ENCODE measurements around the gene BPIFA1. TPM values are rescaled to one million over a fixed set of nuclear protein-coding genes. Genes with fewer than 3 reads are reported as not detected.

Gene BPIFA1
- polyA plus RNA-seq, result not detected
- long read RNA-seq, donor 1, result 0 reads
- long read RNA-seq, donor 2, result 0 reads
- long read RNA-seq, donor 3, result 0 reads
- long read RNA-seq, donor 4, result 0 reads
- long read RNA-seq, donor 5, result 0 reads
- long read RNA-seq, donor 6, result 0 reads
- long read RNA-seq, donor 7, result 0 reads
- long read RNA-seq, donor 8, result 0 reads
- long read RNA-seq, donor 9, result 0 reads
- long read RNA-seq, donor 10, result 0 reads
- long read RNA-seq, donor 11, result 0 reads

DNA sequence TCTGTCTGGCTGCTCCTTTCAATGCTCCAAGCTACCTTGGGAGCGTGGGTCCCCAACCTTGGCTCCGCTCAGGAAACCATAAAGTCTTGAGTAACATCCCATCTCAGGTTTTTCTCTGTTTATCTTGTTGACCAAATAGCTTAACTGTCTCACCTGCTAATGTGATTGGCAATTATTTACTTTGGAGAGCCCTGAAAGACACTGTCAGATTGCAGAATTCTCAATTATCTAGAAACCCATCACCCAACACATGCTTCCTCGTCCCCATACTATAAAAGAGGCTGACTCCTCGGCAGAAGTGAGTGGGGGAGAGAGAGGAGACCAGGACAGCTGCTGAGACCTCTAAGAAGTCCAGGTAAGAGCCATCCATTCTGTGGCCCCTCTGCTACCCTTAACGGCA is at the start of gene BPIFA1:
Gene BPIFA1, plus strand, starts transcription at position 301 of the 400 bp plus-strand sequence. CDS start 1,716 bp downstream, outside the sequence.
- no peaks in the 10 kb centered on the region for H3K9me3 ChIP-seq (ENCODE audit: control insufficient read depth, low read depth, low read length)
- no peak within 1 kb of the TSS for H3K4me3 ChIP-seq (ENCODE audit: low read length)
- H3K4me1 ChIP-seq (ENCODE audit: control insufficient read depth, insufficient read depth, low read length), result no peaks in the 10 kb centered on the region
- no peak within 1 kb of the TSS for H3K27ac ChIP-seq (ENCODE audit: low read length)
- peaks cover 6% of the 10 kb centered on the region for H3K27me3 ChIP-seq (ENCODE audit: control insufficient read depth, insufficient read depth, low read length)
- WGBS (ENCODE audit: insufficient coverage, low lambda C conversion rate), result no CpG with 5 or more reads among the region's 5 CpGs
- no peak for DNase-seq
- no peaks in the 10 kb centered on the region for H3K36me3 ChIP-seq (ENCODE audit: control insufficient read depth, insufficient read depth, low read length)

- H3K36me3 ChIP-seq (ENCODE audit: control insufficient read depth, insufficient read depth, low read length), result no peaks in the 10 kb centered on the region
- no peaks in the 10 kb centered on the region for H3K27me3 ChIP-seq (ENCODE audit: control insufficient read depth, insufficient read depth, low read length)
- no peak overlapping the region for H3K27ac ChIP-seq (ENCODE audit: low read length)
- H3K9me3 ChIP-seq (ENCODE audit: control insufficient read depth, low read depth, low read length), result no peaks in the 10 kb centered on the region
- DNase-seq, result no peak
- no peaks in the 10 kb centered on the region for H3K4me1 ChIP-seq (ENCODE audit: control insufficient read depth, insufficient read depth, low read length)
- H3K4me3 ChIP-seq (ENCODE audit: low read length), result no peak overlapping the region
- no CpG with 5 or more reads among the region's 4 CpGs for WGBS (ENCODE audit: insufficient coverage, low lambda C conversion rate)
Observed at GRCh38 chr20:33187491-33187890, 48.3 kb upstream of the BPIFA1 start.

DNA sequence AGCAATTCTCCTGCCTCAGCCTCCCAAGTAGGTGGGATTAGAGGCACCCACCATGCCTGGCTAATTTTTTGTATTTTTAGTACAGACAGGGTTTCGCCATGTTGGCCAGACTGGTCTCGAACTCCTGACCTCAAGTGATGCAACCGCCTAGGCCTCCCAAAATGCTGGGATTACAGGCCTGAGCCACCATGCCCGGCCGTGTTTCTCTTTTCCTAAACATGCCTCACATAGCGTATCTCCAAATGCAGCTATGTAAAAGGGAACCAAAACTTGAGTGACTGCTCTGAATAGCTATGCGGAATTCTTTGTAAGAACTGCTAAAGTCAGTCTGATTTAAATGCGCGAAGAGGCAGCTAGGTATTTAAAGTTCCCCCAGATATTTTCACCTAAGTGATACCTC is 47.4 kb upstream of the BPIFA1 start:
- 95% methylated on average over 4 of the region's 9 CpGs for WGBS (ENCODE audit: insufficient coverage, low lambda C conversion rate)
- Histone ChIP-seq H3K4me3 (ENCODE audit: low read length) (no peak overlapping the region), H3K27ac (ENCODE audit: low read length) (no peak overlapping the region), H3K9me3 (ENCODE audit: control insufficient read depth, low read depth, low read length) (no peaks in the 10 kb centered on the region), H3K27me3 (ENCODE audit: control insufficient read depth, insufficient read depth, low read length) (no peaks in the 10 kb centered on the region), H3K4me1 (ENCODE audit: control insufficient read depth, insufficient read depth, low read length) (no peaks in the 10 kb centered on the region), H3K36me3 (ENCODE audit: control insufficient read depth, insufficient read depth, low read length) (no peaks in the 10 kb centered on the region)
- DNase-seq, result no peak

DNA sequence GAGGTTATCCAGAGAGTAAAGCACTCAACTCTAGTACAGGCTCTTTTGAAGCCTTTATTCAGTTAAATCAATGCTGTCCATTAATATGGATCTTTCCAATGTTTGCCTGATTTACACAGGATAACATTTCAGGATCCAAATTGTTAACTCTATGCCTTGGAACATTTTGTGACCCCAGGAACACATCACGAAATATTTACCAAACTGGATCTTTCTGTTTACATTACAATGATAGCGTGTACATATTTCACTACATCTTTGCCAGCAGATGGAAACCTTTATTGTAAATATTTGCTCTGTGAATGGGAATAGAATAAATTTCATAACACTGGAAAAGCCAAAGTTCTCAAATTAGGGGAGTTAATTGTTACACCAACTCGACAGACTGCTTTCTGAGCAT is 44.3 kb upstream of the BPIFA1 start:
- no peaks in the 10 kb centered on the region for H3K36me3 ChIP-seq (ENCODE audit: control insufficient read depth, insufficient read depth, low read length)
- no peak overlapping the region for H3K4me3 ChIP-seq (ENCODE audit: low read length)
- no peaks in the 10 kb centered on the region for H3K27me3 ChIP-seq (ENCODE audit: control insufficient read depth, insufficient read depth, low read length)
- no peaks in the 10 kb centered on the region for H3K4me1 ChIP-seq (ENCODE audit: control insufficient read depth, insufficient read depth, low read length)
- no peak overlapping the region for H3K27ac ChIP-seq (ENCODE audit: low read length)
- no peaks in the 10 kb centered on the region for H3K9me3 ChIP-seq (ENCODE audit: control insufficient read depth, low read depth, low read length)
- DNase-seq, result peak in 1 of 2 donors; percentile 15
- 40% methylated on average over 1 of the region's 3 CpGs for WGBS (ENCODE audit: insufficient coverage, low lambda C conversion rate)

DNA sequence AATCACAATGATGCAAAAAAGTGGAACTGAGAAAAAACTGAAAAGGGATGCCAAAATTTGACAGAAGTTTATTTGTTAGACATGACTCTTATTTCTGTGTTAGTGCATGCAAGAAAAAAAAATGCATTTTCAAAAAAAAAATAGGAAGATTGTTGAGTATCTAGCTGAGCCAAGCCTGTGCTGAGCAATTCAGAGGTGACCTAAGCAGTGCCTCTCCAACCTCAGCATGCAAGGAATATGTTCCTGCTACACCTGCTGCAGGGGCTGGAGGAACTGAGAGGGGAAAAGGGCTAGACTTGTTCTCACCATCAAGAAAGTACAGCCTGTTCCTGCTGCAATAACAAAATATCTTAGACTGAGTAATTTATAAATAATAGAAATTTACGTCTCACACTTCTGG is 43.8 kb upstream of the BPIFA1 start:
- Histone ChIP-seq H3K36me3 (ENCODE audit: control insufficient read depth, insufficient read depth, low read length) (no peaks in the 10 kb centered on the region), H3K4me1 (ENCODE audit: control insufficient read depth, insufficient read depth, low read length) (no peaks in the 10 kb centered on the region), H3K9me3 (ENCODE audit: control insufficient read depth, low read depth, low read length) (no peaks in the 10 kb centered on the region), H3K27ac (ENCODE audit: low read length) (no peak overlapping the region), H3K4me3 (ENCODE audit: low read length) (no peak overlapping the region), H3K27me3 (ENCODE audit: control insufficient read depth, insufficient read depth, low read length) (no peaks in the 10 kb centered on the region)
- no peak for DNase-seq
- no CpG with 5 or more reads among the region's 1 CpG for WGBS (ENCODE audit: insufficient coverage, low lambda C conversion rate)

- no peak overlapping the region for H3K4me3 ChIP-seq (ENCODE audit: low read length)
- no peaks in the 10 kb centered on the region for H3K9me3 ChIP-seq (ENCODE audit: control insufficient read depth, low read depth, low read length)
- H3K36me3 ChIP-seq (ENCODE audit: control insufficient read depth, insufficient read depth, low read length), result no peaks in the 10 kb centered on the region
- no peak for DNase-seq
- H3K4me1 ChIP-seq (ENCODE audit: control insufficient read depth, insufficient read depth, low read length), result no peaks in the 10 kb centered on the region
- WGBS (ENCODE audit: insufficient coverage, low lambda C conversion rate), result no CpG with 5 or more reads among the region's 8 CpGs
- H3K27ac ChIP-seq (ENCODE audit: low read length), result no peak overlapping the region
- H3K27me3 ChIP-seq (ENCODE audit: control insufficient read depth, insufficient read depth, low read length), result no peaks in the 10 kb centered on the region
Observed at GRCh38 chr20:33192912-33193501, 42.8 kb upstream of the BPIFA1 start.

DNA sequence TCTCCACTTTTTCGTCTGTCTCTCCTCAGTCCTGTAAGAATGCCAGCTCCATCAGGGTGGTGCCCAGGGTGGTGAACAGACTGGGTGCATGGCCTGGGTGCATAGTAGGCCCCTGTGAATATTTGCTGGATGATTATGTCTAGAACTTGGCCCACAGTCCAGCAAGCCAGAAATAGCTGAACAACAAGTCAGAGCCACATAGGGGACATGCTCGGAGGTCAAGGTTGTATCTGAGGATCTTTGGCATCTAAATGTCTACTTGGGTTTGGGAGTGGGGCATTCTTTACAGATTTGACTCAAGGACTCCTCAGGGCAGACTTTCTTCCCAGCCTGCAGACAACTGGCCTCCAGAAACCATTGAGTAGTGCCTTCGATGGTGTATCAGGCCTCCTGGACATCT is 36.8 kb upstream of the BPIFA1 start:
- no CpG with 5 or more reads among the region's 3 CpGs for WGBS (ENCODE audit: insufficient coverage, low lambda C conversion rate)
- DNase-seq, result no peak
- H3K36me3 ChIP-seq (ENCODE audit: control insufficient read depth, insufficient read depth, low read length), result no peaks in the 10 kb centered on the region
- no peaks in the 10 kb centered on the region for H3K27me3 ChIP-seq (ENCODE audit: control insufficient read depth, insufficient read depth, low read length)
- H3K4me3 ChIP-seq (ENCODE audit: low read length), result no peak overlapping the region
- H3K27ac ChIP-seq (ENCODE audit: low read length), result no peak overlapping the region
- no peaks in the 10 kb centered on the region for H3K9me3 ChIP-seq (ENCODE audit: control insufficient read depth, low read depth, low read length)
- no peaks in the 10 kb centered on the region for H3K4me1 ChIP-seq (ENCODE audit: control insufficient read depth, insufficient read depth, low read length)

GRCh38 chr20:33202451-33202850 is 33.3 kb upstream of the BPIFA1 start:
- WGBS (ENCODE audit: insufficient coverage, low lambda C conversion rate), result no CpG with 5 or more reads among the region's 4 CpGs
- H3K4me3 ChIP-seq (ENCODE audit: low read length), result no peak overlapping the region
- no peak for DNase-seq
- H3K27me3 ChIP-seq (ENCODE audit: control insufficient read depth, insufficient read depth, low read length), result no peaks in the 10 kb centered on the region
- H3K4me1 ChIP-seq (ENCODE audit: control insufficient read depth, insufficient read depth, low read length), result no peaks in the 10 kb centered on the region
- H3K27ac ChIP-seq (ENCODE audit: low read length), result no peak overlapping the region
- H3K9me3 ChIP-seq (ENCODE audit: control insufficient read depth, low read depth, low read length), result no peaks in the 10 kb centered on the region
- H3K36me3 ChIP-seq (ENCODE audit: control insufficient read depth, insufficient read depth, low read length), result no peaks in the 10 kb centered on the region

- no peaks in the 10 kb centered on the region for H3K27me3 ChIP-seq (ENCODE audit: control insufficient read depth, insufficient read depth, low read length)
- H3K36me3 ChIP-seq (ENCODE audit: control insufficient read depth, insufficient read depth, low read length), result no peaks in the 10 kb centered on the region
- no peak overlapping the region for H3K27ac ChIP-seq (ENCODE audit: low read length)
- H3K9me3 ChIP-seq (ENCODE audit: control insufficient read depth, low read depth, low read length), result no peaks in the 10 kb centered on the region
- no peak overlapping the region for H3K4me3 ChIP-seq (ENCODE audit: low read length)
- H3K4me1 ChIP-seq (ENCODE audit: control insufficient read depth, insufficient read depth, low read length), result no peaks in the 10 kb centered on the region
- WGBS (ENCODE audit: insufficient coverage, low lambda C conversion rate), result 70% methylated on average over 2 of the region's 3 CpGs
- DNase-seq, result no peak
Observed at GRCh38 chr20:33203444-33203843, 32.4 kb upstream of the BPIFA1 start.

GRCh38 chr20:33209789-33210188 is 26.0 kb upstream of the BPIFA1 start:
- Histone ChIP-seq H3K4me3 (ENCODE audit: low read length) (no peak overlapping the region), H3K36me3 (ENCODE audit: control insufficient read depth, insufficient read depth, low read length) (no peaks in the 10 kb centered on the region), H3K27me3 (ENCODE audit: control insufficient read depth, insufficient read depth, low read length) (no peaks in the 10 kb centered on the region), H3K9me3 (ENCODE audit: control insufficient read depth, low read depth, low read length) (no peaks in the 10 kb centered on the region), H3K27ac (ENCODE audit: low read length) (no peak overlapping the region), H3K4me1 (ENCODE audit: control insufficient read depth, insufficient read depth, low read length) (no peaks in the 10 kb centered on the region)
- 10% methylated on average over 2 of the region's 13 CpGs for WGBS (ENCODE audit: insufficient coverage, low lambda C conversion rate)
- peak; percentile 33 to 46 for DNase-seq

DNA sequence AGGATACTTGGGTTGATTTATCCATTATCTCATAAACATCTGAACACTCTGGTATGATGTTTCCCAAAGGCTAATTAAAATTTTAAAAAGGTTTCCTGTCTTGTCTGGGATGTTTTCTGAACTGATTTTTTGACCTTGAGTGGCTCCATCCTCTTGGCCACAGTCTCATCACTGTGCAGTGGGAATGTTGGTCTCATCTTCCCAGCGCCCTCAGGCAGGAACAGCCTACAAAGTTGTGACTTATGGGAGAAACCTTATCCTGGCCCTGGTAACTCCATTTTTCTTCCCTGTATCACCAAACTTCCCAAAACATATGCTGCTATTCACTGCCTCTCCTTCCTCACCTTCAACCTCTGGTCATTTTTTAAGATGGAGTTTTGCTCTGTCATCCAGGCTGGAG is 25.4 kb upstream of the BPIFA1 start:
- H3K36me3 ChIP-seq (ENCODE audit: control insufficient read depth, insufficient read depth, low read length), result no peaks in the 10 kb centered on the region
- H3K4me1 ChIP-seq (ENCODE audit: control insufficient read depth, insufficient read depth, low read length), result no peaks in the 10 kb centered on the region
- DNase-seq, result no peak
- no peak overlapping the region for H3K27ac ChIP-seq (ENCODE audit: low read length)
- H3K4me3 ChIP-seq (ENCODE audit: low read length), result no peak overlapping the region
- no CpG with 5 or more reads among the region's 1 CpG for WGBS (ENCODE audit: insufficient coverage, low lambda C conversion rate)
- no peaks in the 10 kb centered on the region for H3K27me3 ChIP-seq (ENCODE audit: control insufficient read depth, insufficient read depth, low read length)
- no peaks in the 10 kb centered on the region for H3K9me3 ChIP-seq (ENCODE audit: control insufficient read depth, low read depth, low read length)
